Naive thymus-derived CD4-positive, alpha-beta T cell (primary cell): ENCODE measurements around the gene STAP2. TPM values are rescaled to one million over a fixed set of nuclear protein-coding genes. Genes with fewer than 3 reads are reported as not detected.

Experiments
- ATAC-seq: fragments of 150-1000 bp; cut with Tn5 transposase; 2 replicates; pipeline ENCODE4 v1.10.0; 2021; ENCODE audit warnings: mild to moderate bottlenecking, moderate library complexity
- CTCF ChIA-PET: fragments of 350-600 bp; sonication (Branson Sonifier 250); formaldehyde crosslinking; loops from one replicate; lab custom pipeline; 2021; ENCODE audit warnings: antibody characterized with exemption; lab: Charles Lee
- POLR2A ChIA-PET: fragments of 350-600 bp; sonication (Branson Sonifier 250); formaldehyde crosslinking; loops from one replicate; lab custom pipeline; 2021; ENCODE audit warnings: antibody characterized with exemption, inconsistent platforms; lab: Charles Lee
- DNase-seq, 9 donors: peaks; one replicate each; pipeline versions ENCODE4 v3.0.0 to v3.0.0-alpha.2; 2020 to 2022; ENCODE audit warnings: mixed read lengths in 1 of 9
- H3K27ac ChIP-seq: one replicate; pipeline ENCODE4 v1.7.0; 2013; ENCODE audit warnings: mild to moderate bottlenecking, low read depth, low read length, moderate library complexity
- H3K27me3 ChIP-seq, 2 donors: one replicate each; pipeline ENCODE4 v1.7.0; 2013; ENCODE audit warnings: low read length in 2 of 2, mild to moderate bottlenecking in 2 of 2, moderate library complexity in 2 of 2; ENCODE audit not compliant: control insufficient read depth in 2 of 2, insufficient read depth in 2 of 2
- H3K36me3 ChIP-seq, 3 experiments: 1 replicate in 2 of 3; 2 replicates in 1 of 3; pipeline ENCODE4 v1.7.0; 2013; ENCODE audit warnings: low read length in 3 of 3, mild to moderate bottlenecking in 3 of 3, moderate library complexity in 1 of 3; ENCODE audit not compliant: insufficient read depth in 3 of 3, control insufficient read depth in 2 of 3
- H3K4me1 ChIP-seq, 2 donors: one replicate each; pipeline ENCODE4 v1.7.0; 2013; ENCODE audit warnings: low read length in 2 of 2, mild to moderate bottlenecking in 2 of 2, moderate library complexity in 1 of 2; ENCODE audit not compliant: control insufficient read depth in 2 of 2, insufficient read depth in 2 of 2
- H3K4me3 ChIP-seq: 2 replicates; pipeline ENCODE4 v1.7.0; 2013; ENCODE audit warnings: mild to moderate bottlenecking, low read length
- H3K9me3 ChIP-seq, 3 experiments: 1 replicate in 2 of 3; 2 replicates in 1 of 3; pipeline ENCODE4 v1.7.0; 2013; ENCODE audit warnings: low read length in 3 of 3; ENCODE audit not compliant: control insufficient read depth in 2 of 3
- H3K27ac Mint-ChIP-seq, 9 donors: one replicate each; pipeline ENCODE4 v1.8.0; 2020 to 2022; ENCODE audit warnings: mixed read lengths in 9 of 9, mild to moderate bottlenecking in 8 of 9, moderate library complexity in 5 of 9, inconsistent platforms in 2 of 9
- H3K27me3 Mint-ChIP-seq, 5 donors: one replicate each; pipeline ENCODE4 v1.8.0; 2021 to 2022; ENCODE audit warnings: mixed read lengths in 5 of 5, mild to moderate bottlenecking in 1 of 5
- H3K36me3 Mint-ChIP-seq, 5 donors: one replicate each; pipeline ENCODE4 v1.8.0; 2020 to 2022; ENCODE audit warnings: mixed read lengths in 5 of 5, mild to moderate bottlenecking in 3 of 5, inconsistent platforms in 1 of 5
- H3K4me1 Mint-ChIP-seq, 7 donors: one replicate each; pipeline ENCODE4 v1.8.0; 2020 to 2022; ENCODE audit warnings: mixed read lengths in 7 of 7, mild to moderate bottlenecking in 3 of 7, inconsistent platforms in 1 of 7
- H3K4me3 Mint-ChIP-seq, 10 donors: one replicate each; pipeline ENCODE4 v1.8.0; 2020 to 2022; ENCODE audit warnings: mild to moderate bottlenecking in 10 of 10, mixed read lengths in 10 of 10, moderate library complexity in 6 of 10, inconsistent platforms in 2 of 10
- H3K9me3 Mint-ChIP-seq, 11 donors: one replicate each; pipeline ENCODE4 v1.8.0; 2020 to 2022; ENCODE audit warnings: mixed read lengths in 11 of 11, mild to moderate bottlenecking in 4 of 11, inconsistent platforms in 1 of 11, moderate library complexity in 1 of 11
- intact Hi-C, 2 donors: fragments of 100-400 bp; cut with micrococcal nuclease; formaldehyde crosslinking; loops; one replicate each; pipeline ENCODE4 v1.15.1; 2023
- polyA plus RNA-seq, 2 donors: library from polyadenylated mRNA; unstranded; fragments of 300-500 nt; fragmentation: Illumina TruSeq; gene quantifications; one replicate each; pipeline ENCODE4 v1.2.3, GENCODE V29; 2021
- total RNA-seq, 6 experiments: library from RNA in 5 of 6; stranded (reverse) in 5 of 6; gene quantifications; 1 replicate in 5 of 6; 2 replicates in 1 of 6; pipeline ENCODE4 v1.2.3 and lab custom pipeline; 2021 to 2026

The STAP2 gene
- total and polyA plus RNA-seq, 7 experiments from 2014 or later, result 2.4 to 11.8 (median 4.5) TPM

DNA sequence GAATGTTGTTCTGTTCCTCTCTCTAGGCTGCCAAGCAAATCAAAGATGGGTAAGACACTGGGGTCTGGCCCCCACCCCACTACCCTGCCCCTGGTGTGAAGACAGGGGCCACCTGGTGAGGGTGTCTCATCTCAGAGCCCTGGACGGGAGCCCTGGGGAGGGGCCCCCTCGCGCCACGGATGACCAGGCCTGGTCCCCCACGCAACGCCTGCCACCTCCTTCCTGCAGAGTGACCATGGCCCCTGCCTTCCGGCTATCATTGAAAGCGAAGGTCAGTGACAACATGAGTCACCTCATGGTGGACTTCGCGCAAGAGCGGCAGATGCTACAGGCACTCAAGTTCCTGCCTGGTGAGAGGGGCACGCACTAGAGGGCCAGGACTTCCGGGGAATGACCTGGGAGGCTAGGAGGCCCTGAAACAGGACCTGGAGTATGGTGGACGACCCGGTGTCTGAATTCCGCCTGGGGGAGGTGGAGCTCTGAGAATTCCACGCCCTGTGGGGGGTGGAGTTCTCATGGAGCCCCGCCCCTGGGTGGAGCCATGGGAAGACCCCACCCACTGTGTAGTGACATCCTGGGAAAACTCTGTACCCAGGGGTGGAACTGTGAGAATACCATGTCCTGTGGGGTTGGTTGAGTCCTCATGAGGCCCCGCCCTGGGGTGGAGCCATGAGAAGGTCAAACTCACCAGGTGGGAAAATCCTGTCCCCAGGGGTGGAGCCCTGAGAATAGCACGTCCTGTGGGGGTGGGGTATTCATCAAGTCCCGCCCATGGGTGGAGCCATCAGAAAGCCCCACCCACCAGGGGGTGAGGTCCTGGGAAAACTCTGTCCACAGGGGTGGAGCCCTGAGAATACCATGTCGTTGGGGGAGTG, 28.1 kb downstream of the STAP2 start:
- Histone ChIP-seq H3K27ac (no peak overlapping the region), H3K4me3 (no peak overlapping the region), H3K4me1 (no peaks in the 10 kb centered on the region), H3K9me3 (no peaks in the 10 kb centered on the region), H3K36me3 (no peaks in the 10 kb centered on the region), H3K27me3 (no peaks in the 10 kb centered on the region)
- no peak overlapping the region for H3K4me3 Mint-ChIP-seq
- H3K4me1 Mint-ChIP-seq, result peaks cover 0 to 6% (median under 1%) of the 10 kb centered on the region in 7 donors
- peaks cover 0 to 2% (median 0%) of the 10 kb centered on the region in 5 donors for H3K36me3 Mint-ChIP-seq
- H3K27ac Mint-ChIP-seq, result no peak overlapping the region
- ATAC-seq, result no peak
- H3K9me3 Mint-ChIP-seq, result no peaks in the 10 kb centered on the region
- no peaks in the 10 kb centered on the region for H3K27me3 Mint-ChIP-seq
- ChIA-PET CTCF (no interaction called here), POLR2A (no interaction called here)
- intact Hi-C loops, result no loop called here
- DNase-seq, result no peak

DNA sequence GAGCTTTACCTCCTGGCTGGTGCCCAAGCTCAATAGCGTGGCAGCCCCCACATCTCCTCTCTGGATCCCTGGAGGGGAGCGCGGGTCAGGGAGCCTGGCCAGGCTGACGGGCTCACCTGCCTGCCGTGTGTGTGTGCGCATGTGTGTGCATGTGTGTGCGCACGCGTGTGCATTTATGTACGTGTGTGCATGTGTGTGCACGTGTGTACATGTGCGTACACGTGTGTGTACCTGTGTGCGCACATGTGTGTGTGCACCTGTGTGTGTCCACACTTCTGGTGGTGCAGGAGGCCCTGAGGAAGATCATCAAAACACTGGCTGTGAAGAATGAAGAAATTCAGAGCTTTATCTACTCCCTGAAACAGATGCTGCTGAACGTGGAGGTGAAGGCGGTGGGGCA, 33.0 kb downstream of the STAP2 start:
- H3K27me3 ChIP-seq, result no peaks in the 10 kb centered on the region
- H3K4me1 ChIP-seq, result peaks cover 4 to 24% of the 10 kb centered on the region in 2 donors
- Mint-ChIP-seq H3K9me3 (no peaks in the 10 kb centered on the region), H3K27ac (peak overlapping the region in 5 of 9 donors; percentile 23 to 59 (median 45)), H3K27me3 (no peaks in the 10 kb centered on the region), H3K36me3 (peaks cover 0 to 1% (median 0%) of the 10 kb centered on the region in 5 donors), H3K4me3 (peak overlapping the region in 9 of 10 donors; percentile 4 to 78 (median 56)), H3K4me1 (peaks cover 4 to 37% (median 29%) of the 10 kb centered on the region in 7 donors)
- no peak overlapping the region for H3K4me3 ChIP-seq
- peak in 1 of 9 donors; percentile 1 for DNase-seq
- no peak for ATAC-seq
- POLR2A ChIA-PET, result no interaction called here
- CTCF ChIA-PET, result interaction anchor here (1.1 kb wide), 1 partner anchor 320 kb away, joined by 3 read pairs; the partner anchor contains the start of gene EEF2
- no peaks in the 10 kb centered on the region for H3K9me3 ChIP-seq
- intact Hi-C loops, result no loop called here
- no peak overlapping the region for H3K27ac ChIP-seq
- no peaks in the 10 kb centered on the region for H3K36me3 ChIP-seq

DNA sequence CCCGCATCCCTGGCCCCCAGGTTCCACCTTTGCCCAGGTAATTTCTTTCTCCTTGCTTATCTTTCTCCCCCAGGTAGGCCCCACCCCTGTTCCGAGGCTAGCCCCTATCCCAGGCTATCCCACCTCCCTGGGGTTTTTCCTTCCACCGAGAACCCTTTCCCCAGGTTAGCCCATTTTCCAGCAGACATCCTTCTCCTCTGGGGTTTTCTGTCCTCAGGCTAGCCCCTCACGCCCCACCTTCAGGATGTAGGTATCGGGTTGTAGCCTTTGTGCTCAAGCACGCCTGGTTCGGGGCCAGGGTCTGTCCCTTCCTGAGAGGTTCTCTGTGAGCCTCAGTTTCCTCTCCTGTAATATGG, 33.4 kb downstream of the STAP2 start:
- Mint-ChIP-seq H3K4me1 (peaks cover 8 to 42% (median 33%) of the 10 kb centered on the region in 7 donors), H3K27me3 (no peaks in the 10 kb centered on the region), H3K4me3 (peak overlapping the region in 9 of 10 donors; percentile 4 to 78 (median 53)), H3K9me3 (no peaks in the 10 kb centered on the region), H3K36me3 (peaks cover 0 to 4% (median 0%) of the 10 kb centered on the region in 5 donors), H3K27ac (peak overlapping the region in 4 of 9 donors; percentile 32 to 52 (median 40))
- ATAC-seq (no peak), DNase-seq (no peak)
- no peaks in the 10 kb centered on the region for H3K27me3 ChIP-seq
- H3K36me3 ChIP-seq, result no peaks in the 10 kb centered on the region
- CTCF ChIA-PET, result interaction anchor here (1.1 kb wide), 1 partner anchor 320 kb away, joined by 3 read pairs; the partner anchor contains the start of gene EEF2
- intact Hi-C loops, result no loop called here
- H3K4me1 ChIP-seq, result peaks cover 4 to 28% of the 10 kb centered on the region in 2 donors
- no peak overlapping the region for H3K27ac ChIP-seq
- POLR2A ChIA-PET, result no interaction called here
- H3K4me3 ChIP-seq, result no peak overlapping the region
- H3K9me3 ChIP-seq, result no peaks in the 10 kb centered on the region

DNA sequence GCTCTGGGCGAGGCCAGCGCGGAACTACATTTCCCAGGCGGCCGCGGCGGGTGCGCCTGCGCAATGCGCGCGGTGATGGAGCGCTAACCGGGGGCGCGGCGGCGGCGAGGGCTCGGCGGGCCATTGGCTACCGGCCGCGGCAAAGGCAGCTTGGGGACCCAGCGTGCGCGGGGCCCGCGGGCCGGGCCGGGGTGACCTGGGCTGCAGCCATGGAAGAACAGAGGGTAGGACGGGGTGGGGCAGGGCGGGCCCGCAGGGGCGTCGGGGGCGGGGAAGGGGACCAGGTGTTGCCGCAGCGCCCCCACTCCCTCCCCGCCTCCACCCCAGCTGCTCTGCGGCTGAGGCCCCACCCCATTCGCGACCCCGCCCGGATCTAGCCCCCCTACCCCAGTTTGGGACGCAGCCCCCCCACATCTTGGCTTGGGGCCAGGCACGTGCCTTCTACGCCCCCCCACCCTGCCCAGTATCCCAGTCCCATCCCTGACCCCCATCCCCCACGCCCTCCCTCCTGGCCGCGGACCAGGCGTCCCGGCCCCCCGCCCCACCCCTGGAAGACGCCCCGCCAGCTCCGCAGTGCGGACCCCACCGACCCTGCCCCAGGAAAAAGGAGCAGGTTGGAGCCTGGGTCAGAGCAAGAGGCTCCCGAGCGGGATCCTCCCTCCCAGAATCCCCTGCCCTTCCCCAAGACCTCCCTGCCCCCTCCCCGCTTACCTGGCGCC, 33.9 kb downstream of the STAP2 start, which contains the start of gene FSD1:
Gene FSD1 (plus strand): TSS at position 61 of the 719 bp plus-strand sequence. CDS start 149 bp downstream, at position 210.
- Mint-ChIP-seq H3K4me1 (peaks cover 8 to 43% (median 33%) of the 10 kb centered on the region in 7 donors), H3K27ac (peak within 1 kb of the TSS in 8 of 9 donors; percentile 48 to 96 (median 84)), H3K27me3 (no peaks in the 10 kb centered on the region), H3K9me3 (no peaks in the 10 kb centered on the region), H3K4me3 (peak within 1 kb of the TSS; percentile 59 to 98 (median 79)), H3K36me3 (peaks cover 0 to 4% (median 0%) of the 10 kb centered on the region in 5 donors)
- Histone ChIP-seq H3K27ac (peak within 1 kb of the TSS; percentile 35), H3K4me3 (peak within 1 kb of the TSS; percentile 43), H3K4me1 (peaks cover 4 to 28% of the 10 kb centered on the region in 2 donors), H3K27me3 (no peaks in the 10 kb centered on the region), H3K36me3 (no peaks in the 10 kb centered on the region), H3K9me3 (no peaks in the 10 kb centered on the region)
- ATAC-seq (peak; percentile 65), DNase-seq (peak; percentile 32 to 89 (median 56))
- intact Hi-C loops, result loop anchor here (5.0 kb wide), 2 partner anchors 37 to 38 kb away; partner anchors contain the start of gene MPND (in 1 of the 2)
- CTCF ChIA-PET, result interaction anchor here (0.6 to 1.1 kb wide), 2 partner anchors 85 to 319 kb away, joined by 3 to 6 read pairs; partner anchors contain the start of gene EEF2
- POLR2A ChIA-PET, result interaction anchor here (1.3 to 3.5 kb wide), 2 partner anchors 26 to 40 kb away, joined by 4 to 29 read pairs; partner anchors contain the start of gene MPND

DNA sequence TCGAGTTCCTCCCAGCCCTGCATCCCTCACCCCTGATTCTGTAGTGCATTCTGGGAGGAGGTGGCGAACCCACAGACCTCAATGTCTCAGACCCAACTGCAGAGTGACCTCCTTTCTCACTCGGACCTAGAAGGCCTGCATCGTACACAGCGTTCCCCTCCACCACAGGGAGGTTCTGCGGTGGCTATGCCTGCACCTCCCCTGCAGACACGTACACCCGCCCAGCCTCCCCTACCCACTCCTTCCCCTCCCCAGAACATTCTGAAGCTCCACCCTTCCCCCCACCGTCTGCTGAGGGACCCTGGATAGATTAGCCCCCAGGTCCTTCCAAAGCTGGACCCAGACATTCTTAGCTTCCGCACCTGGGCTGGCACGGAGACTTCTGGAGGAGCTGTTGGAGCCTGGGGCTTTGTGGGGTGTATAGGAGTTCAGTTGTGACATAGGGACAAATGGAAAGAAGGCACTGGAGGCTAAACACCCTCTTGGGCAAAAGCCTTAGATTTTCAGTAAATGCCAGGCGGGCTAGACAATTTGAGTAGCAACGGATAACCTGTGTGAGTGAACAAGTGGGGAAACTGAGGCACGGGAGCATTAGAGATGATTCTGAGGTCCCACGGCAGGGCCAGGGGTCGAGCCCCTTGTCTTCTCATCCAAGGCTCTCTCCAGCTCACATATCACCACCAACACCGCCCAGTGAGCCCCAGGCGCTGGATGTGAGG, 34.6 kb downstream of the STAP2 start:
- H3K4me3 ChIP-seq, result peak overlapping the region; percentile 43
- peaks cover 4 to 28% of the 10 kb centered on the region in 2 donors for H3K4me1 ChIP-seq
- intact Hi-C loops, result loop anchor here (2.0 to 5.0 kb wide), 3 partner anchors 25 to 38 kb away; partner anchors contain the start of gene MPND (in 1 of the 2)
- Mint-ChIP-seq H3K27ac (peak overlapping the region in 8 of 9 donors; percentile 48 to 96 (median 84)), H3K27me3 (no peaks in the 10 kb centered on the region), H3K36me3 (peaks cover 0 to 4% (median 0%) of the 10 kb centered on the region in 5 donors), H3K4me1 (peaks cover 8 to 50% (median 38%) of the 10 kb centered on the region in 7 donors), H3K9me3 (no peaks in the 10 kb centered on the region), H3K4me3 (peak overlapping the region; percentile 59 to 98 (median 78))
- H3K36me3 ChIP-seq, result no peaks in the 10 kb centered on the region
- no peaks in the 10 kb centered on the region for H3K27me3 ChIP-seq
- peak overlapping the region; percentile 35 for H3K27ac ChIP-seq
- H3K9me3 ChIP-seq, result no peaks in the 10 kb centered on the region
- POLR2A ChIA-PET, result interaction anchor here (1.3 to 3.5 kb wide), 3 partner anchors 27 to 542 kb away, joined by 3 to 29 read pairs (median 4); partner anchors contain the start of genes MPND and MRPL54
- CTCF ChIA-PET, result no interaction called here
- peak in 1 of 9 donors; percentile 10 for DNase-seq
- ATAC-seq, result no peak
